K562 (cell line): ENCODE data around the gene IQGAP3. TPM values are rescaled to one million over a fixed set of nuclear protein-coding genes. Genes with fewer than 3 reads are reported as not detected.

Experiments used
- AFF1 ChIP-seq, 2 experiments: fragments of 450-650 bp; IDR thresholded peaks; 2 replicates each; pipeline ENCODE4 v1.6.1; 2018; ENCODE audit warnings: mild to moderate bottlenecking in 2 of 2, low read depth in 1 of 2; ENCODE audit not compliant: partially characterized antibody in 2 of 2
- ARID4B ChIP-seq: sonication (generic); formaldehyde crosslinking; IDR thresholded peaks from 2 replicates; pipeline ENCODE4 v1.8.0; 2022; ENCODE audit warnings: mild to moderate bottlenecking, missing genetic modification reagents
- ELF4 ChIP-seq: fragments of 450-650 bp; formaldehyde crosslinking; IDR thresholded peaks from 2 replicates; pipeline ENCODE4 v1.4.0; 2022; ENCODE audit warnings: missing genetic modification characterization
- EP400 ChIP-seq: fragments of 450-650 bp; IDR thresholded peaks from 2 replicates; pipeline ENCODE4 v1.6.1; 2017; ENCODE audit warnings: antibody characterized with exemption, mild to moderate bottlenecking, moderate library complexity
- GABPA ChIP-seq: fragments of 200-800 bp; sonication (Bioruptor generic); conservative IDR thresholded peaks from 2 replicates; pipeline ENCODE4 v1.6.1; 2016; ENCODE audit warnings: low read depth, missing genetic modification characterization, missing compliant biosample characterization
- HDAC6 ChIP-seq: IDR thresholded peaks from 2 replicates; pipeline ENCODE4 v1.6.1; 2012; ENCODE audit warnings: low read depth, mild to moderate bottlenecking, control low read depth, inconsistent platforms, low read length, moderate library complexity
- KAT7 ChIP-seq: sonication (generic); formaldehyde crosslinking; IDR thresholded peaks from 2 replicates; pipeline ENCODE4 v1.8.0; 2022; ENCODE audit warnings: missing genetic modification reagents, mild to moderate bottlenecking, borderline replicate concordance
- MAFK ChIP-seq: IDR thresholded peaks from 2 replicates; pipeline ENCODE4 v1.6.1; 2011; ENCODE audit warnings: low read length, improper control_type of control experiment
- MLLT1 ChIP-seq, 2 experiments: fragments of 450-650 bp; IDR thresholded peaks; 2 replicates each; pipeline ENCODE4 v1.6.1; 2016
- POLR2AphosphoS5 ChIP-seq: IDR thresholded peaks from 2 replicates; pipeline ENCODE4 v1.6.1; 2011; ENCODE audit warnings: mild to moderate bottlenecking, low read depth, low read length, moderate library complexity; ENCODE audit not compliant: control insufficient read depth, insufficient read depth
- RBBP5 ChIP-seq: fragments of 200-600 bp; sonication (generic); IDR thresholded peaks from 2 replicates; pipeline ENCODE4 v1.6.1; 2012; ENCODE audit warnings: borderline replicate concordance, mild to moderate bottlenecking, low read length, control low read depth, inconsistent platforms; ENCODE audit not compliant: insufficient read depth, poor library complexity, severe bottlenecking
- SIN3B ChIP-seq: fragments of 450-650 bp; IDR thresholded peaks from 2 replicates; pipeline ENCODE4 v1.6.1; 2017; ENCODE audit warnings: low read depth, mild to moderate bottlenecking, moderate library complexity
- TSC22D4 ChIP-seq: fragments of 450-650 bp; IDR thresholded peaks from 2 replicates; pipeline ENCODE4 v1.6.1; 2016; ENCODE audit warnings: missing genetic modification characterization, missing biosample characterization, control low read depth
- ZNF57 ChIP-seq: fragments of 450-650 bp; formaldehyde crosslinking; IDR thresholded peaks from 2 replicates; pipeline ENCODE4 v1.4.0; 2020; ENCODE audit warnings: mild to moderate bottlenecking, moderate library complexity
- polyA plus RNA-seq, 8 experiments: library from polyadenylated mRNA; depleted of rRNA in 4 of 8; stranded (reverse) in 5 of 8; unstranded in 3 of 8; fragments of >200 nt; fragmentation: Nextera tagmentation in 2 of 8; fragmentation: Illumina TruSeq in 1 of 8; extraction: Ambion mirVana in 2 of 8; extraction: Trizol in 1 of 8; gene quantifications; 2 replicates each; pipeline versions ENCODE4 v1.2.1 to v1.2.3, GENCODE V29; 2011 to 2014; ENCODE audit warnings: inconsistent platforms in 1 of 8, missing spikeins in 1 of 8
- total RNA-seq, 7 experiments: library from RNA; depleted of rRNA in 6 of 7; stranded (reverse); fragments of >200 nt in 6 of 7; fragmentation: Illumina TruSeq in 2 of 7; extraction: Trizol in 2 of 7; gene quantifications; 2 replicates each; pipeline versions ENCODE4 v1.2.1 to v1.2.3, GENCODE V29; 2011 to 2021; ENCODE audit warnings: low replicate concordance in 1 of 7

The IQGAP3 gene
- total and polyA plus RNA-seq, 9 of the 15 experiments (the other 6 are each of a cell fraction or from before 2014, with no cell fraction given) = 1.4 to 16.6 (median 11.9) TPM

GRCh38 chr1:156591432-156592157, 19.2 kb upstream of the IQGAP3 start, which contains the start of gene NAXE (continued):
- TF ChIP-seq GABPA (tag) (peak; percentile 68; the same call in 1 of the 2 replicates), MAFK (no peak), ARID4B (CRISPR knock-in tag) (peak; percentile 86), SIN3B (peak; percentile 50), AFF1 (IDR thresholded peaks at IDR 0.05; ENCODE audit: low read depth in 1 of 2, partially characterized antibody in 2 of 2) (peak in 1 of 2 experiments; percentile 46), RBBP5 (peak; percentile 76), POLR2AphosphoS5 (peak; percentile 66; the same call in 1 of the 2 replicates), EP400 (peak; percentile 75), TSC22D4 (tag) (no peak), KAT7 (CRISPR knock-in tag) (peak; percentile 20; the same call in 1 of the 2 replicates), ZNF57 (CRISPR knock-in tag) (no peak), ELF4 (0 out of 2 replicates have a peak, but pooled peaks have one; percentile 4), HDAC6 (no peak), MLLT1 (IDR thresholded peaks at IDR 0.05) (no peak)
